A673 (cell line): ENCODE measurements around the gene TBRG4. TPM values are rescaled to one million over a fixed set of nuclear protein-coding genes. Genes with fewer than 3 reads are reported as not detected.

Experiments
- BruUV-seq: library from RNA; stranded (reverse); fragments of 400-500 nt; replicated peaks from 2 replicates; lab custom pipeline; 2021; lab: Mats Ljungman, UMichigan
- CTCF ChIA-PET: fragments of 300-600 bp; sonication (Branson Sonifier 250); formaldehyde crosslinking; loops from one replicate; lab custom pipeline; 2022; ENCODE audit warnings: antibody characterized with exemption; lab: Charles Lee
- POLR2A ChIA-PET: fragments of 300-600 bp; sonication (Branson Sonifier 250); formaldehyde crosslinking; loops from one replicate; lab custom pipeline; 2022; ENCODE audit warnings: antibody characterized with exemption; ENCODE audit not compliant: low non-redundant PET; lab: Charles Lee
- DNase-seq: peaks from one replicate; pipeline ENCODE4 v3.0.0-alpha.2; 2015; ENCODE audit warnings: low spot score
- H3K27ac ChIP-seq: fragments of 200-600 bp; sonication (generic); 2 replicates; pipeline ENCODE4 v1.5.1; 2016; ENCODE audit warnings: mixed run types, low read depth, mild to moderate bottlenecking, mixed read lengths, antibody characterized with exemption, low read length; ENCODE audit not compliant: poor library complexity, severe bottlenecking
- H3K27me3 ChIP-seq: fragments of 200-600 bp; sonication (generic); replicated peaks from 2 replicates; pipeline ENCODE4 v1.6.1; 2017; ENCODE audit warnings: mixed run types, low read depth, mild to moderate bottlenecking, mixed read lengths, antibody characterized with exemption, low read length; ENCODE audit not compliant: insufficient read depth, poor library complexity
- H3K36me3 ChIP-seq: fragments of 200-600 bp; sonication (generic); 2 replicates; pipeline ENCODE4 v1.6.1; 2016; ENCODE audit warnings: mixed run types, mild to moderate bottlenecking, mixed read lengths, antibody characterized with exemption, low read length; ENCODE audit not compliant: insufficient read depth, poor library complexity, severe bottlenecking
- H3K4me1 ChIP-seq: fragments of 200-600 bp; sonication (generic); 2 replicates; pipeline ENCODE4 v1.6.1; 2017; ENCODE audit warnings: mixed run types, mild to moderate bottlenecking, mixed read lengths, antibody characterized with exemption, low read length; ENCODE audit not compliant: insufficient read depth, poor library complexity, severe bottlenecking
- H3K4me3 ChIP-seq: fragments of 200-600 bp; sonication (generic); 2 replicates; pipeline ENCODE4 v1.5.1; 2016; ENCODE audit warnings: low read depth, mixed run types, mild to moderate bottlenecking, mixed read lengths, low read length; ENCODE audit not compliant: poor library complexity, severe bottlenecking
- H3K9me3 ChIP-seq: fragments of 200-600 bp; sonication (generic); 2 replicates; pipeline ENCODE4 v1.6.1; 2016; ENCODE audit warnings: mixed run types, low read depth, mild to moderate bottlenecking, mixed read lengths, antibody characterized with exemption, low read length; ENCODE audit not compliant: poor library complexity, severe bottlenecking
- CTCF ChIP-seq: fragments of 300-800, 200-600 bp; sonication (generic); conservative IDR thresholded peaks from 2 replicates; pipeline ENCODE4 v1.5.1; 2017; ENCODE audit warnings: low read depth, mild to moderate bottlenecking, antibody characterized with exemption, low read length, moderate library complexity, mixed read lengths
- EZH2 ChIP-seq: fragments of 200-600 bp; sonication (generic); IDR thresholded peaks from 2 replicates; pipeline ENCODE4 v1.6.1; 2017; ENCODE audit warnings: borderline replicate concordance, low read depth, mild to moderate bottlenecking, mixed read lengths, antibody characterized with exemption, low read length; ENCODE audit not compliant: poor library complexity, severe bottlenecking
- intact Hi-C: fragments of 100-400 bp; cut with micrococcal nuclease; formaldehyde crosslinking; loops from one replicate; pipeline ENCODE4 v1.10.0; 2022; ENCODE audit not compliant: unreplicated experiment
- total RNA-seq: library from RNA; stranded (reverse); gene quantifications from 2 replicates; pipeline ENCODE4 v1.2.3, GENCODE V29; 2021

The TBRG4 gene
- total RNA-seq, 1 experiment from 2014 or later: 136 TPM

- POLR2A ChIA-PET: no interaction called here
Observed at GRCh38 chr7:45070254-45070642, 41.2 kb downstream of the TBRG4 start.

GRCh38 chr7:45069444-45070253 is 41.8 kb downstream of the TBRG4 start:
- CTCF ChIA-PET: no interaction called here
- intact Hi-C loops: no loop called here
- POLR2A ChIA-PET: no interaction called here
- no peak for DNase-seq
- Histone ChIP-seq H3K4me3 (no peak overlapping the region), H3K4me1 (no peaks in the 10 kb centered on the region), H3K27me3 (no peaks in the 10 kb centered on the region), H3K36me3 (peaks cover 5% of the 10 kb centered on the region), H3K27ac (no peak overlapping the region), H3K9me3 (no peaks in the 10 kb centered on the region)
- no TSS peak for BruUV-seq
- TF ChIP-seq EZH2: no peak
- no peak for TF ChIP-seq CTCF

More at GRCh38 chr7:45070254-45070642, 41.2 kb downstream of the TBRG4 start:
- intact Hi-C loops: no loop called here
- no peak overlapping the region for H3K4me3 ChIP-seq
- H3K27ac ChIP-seq: no peak overlapping the region
- H3K4me1 ChIP-seq: no peaks in the 10 kb centered on the region
- no TSS peak for BruUV-seq
- H3K36me3 ChIP-seq: peaks cover 5% of the 10 kb centered on the region
- DNase-seq: no peak
- CTCF ChIA-PET: no interaction called here
- no peak for TF ChIP-seq CTCF
- TF ChIP-seq EZH2: no peak
- no peaks in the 10 kb centered on the region for H3K27me3 ChIP-seq
- no peaks in the 10 kb centered on the region for H3K9me3 ChIP-seq

DNA sequence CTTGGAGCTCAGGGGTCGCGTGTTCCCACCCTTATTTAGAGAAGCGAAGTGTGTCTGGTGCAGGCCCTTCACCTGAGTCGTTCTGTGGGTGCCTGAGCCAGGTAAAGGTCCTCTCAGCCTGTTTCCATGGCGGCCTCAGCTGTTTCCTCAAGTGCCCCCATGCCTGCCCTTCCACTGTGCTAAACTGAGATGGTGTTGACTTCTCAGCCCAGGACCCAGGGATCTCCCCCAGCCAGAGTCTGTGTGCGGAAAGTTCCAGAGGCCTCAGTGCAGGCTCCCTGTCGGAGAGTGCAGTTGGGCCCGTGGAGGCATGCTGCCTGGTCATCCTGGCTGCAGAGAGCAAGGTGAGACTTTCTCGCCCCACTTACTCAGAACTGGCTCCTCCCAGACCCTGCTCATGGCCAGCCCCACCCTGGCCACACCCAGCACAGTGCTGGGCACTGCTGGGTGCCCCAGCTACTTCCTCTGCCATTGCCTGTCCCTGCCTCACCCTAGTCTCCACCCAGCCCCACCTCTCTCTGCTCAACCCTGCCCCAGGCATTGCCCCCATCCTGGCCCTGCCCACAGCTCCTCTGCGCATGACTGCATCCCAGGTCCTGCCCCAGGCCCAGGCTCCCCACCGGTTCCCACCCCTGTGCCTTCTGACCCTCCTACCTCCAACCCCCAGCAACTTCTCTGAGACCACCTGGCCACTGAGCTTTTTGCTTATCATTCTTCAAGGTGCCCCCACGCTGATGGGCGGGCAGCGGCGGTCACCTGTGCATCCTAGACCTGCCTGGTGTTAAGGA is 43.1 kb downstream of the TBRG4 start:
- ChIA-PET CTCF (no interaction called here), POLR2A (no interaction called here)
- Histone ChIP-seq H3K36me3 (peaks cover 9% of the 10 kb centered on the region), H3K4me1 (no peaks in the 10 kb centered on the region), H3K27ac (no peak overlapping the region), H3K9me3 (no peaks in the 10 kb centered on the region), H3K4me3 (no peak overlapping the region), H3K27me3 (no peaks in the 10 kb centered on the region)
- no TSS peak for BruUV-seq
- DNase-seq: no peak
- no peak for TF ChIP-seq EZH2
- no peak for TF ChIP-seq CTCF
- intact Hi-C loops: no loop called here
